Ishikawa (cell line): ENCODE measurements around the gene LPAR1.

Source experiments
- EP300 ChIP-seq: IDR thresholded peaks from 2 replicates; pipeline ENCODE4 v1.6.1; 2012; ENCODE audit warnings: borderline replicate concordance
- FOXM1 ChIP-seq: IDR thresholded peaks from 2 replicates; pipeline ENCODE4 v1.6.1; 2012; ENCODE audit warnings: low read depth, borderline replicate concordance
- MAX ChIP-seq: IDR thresholded peaks from 2 replicates; pipeline ENCODE4 v1.6.1; 2012
- REST ChIP-seq: IDR thresholded peaks from 2 replicates; pipeline ENCODE4 v1.6.1; 2012; ENCODE audit warnings: low read depth, mild to moderate bottlenecking

GRCh38 chr9:110939573-110939972, 98.7 kb downstream of the LPAR1 start:
- no peak for TF ChIP-seq MAX
- no peak for TF ChIP-seq FOXM1
- no peak for TF ChIP-seq EP300
- no peak for TF ChIP-seq REST
